ENCODE results near the gene BICRA. TPM values are rescaled to one million over a fixed set of nuclear protein-coding genes. Genes with fewer than 3 reads are reported as not detected.

BICRA gene
- total RNA-seq, 1 donor from 2014 or later: 5.2 TPM

- Histone ChIP-seq H3K36me3 (peaks cover 0 to 32% of the 10 kb centered on the region in 2 donors), H3K27ac (no peak overlapping the region), H3K4me1 (no peaks in the 10 kb centered on the region), H3K27me3 (no peaks in the 10 kb centered on the region), H3K4me3 (no peak overlapping the region), H3K9me3 (no peaks in the 10 kb centered on the region)
- TF ChIP-seq CTCF (IDR thresholded peaks at IDR 0.05): no peak
- no peak for TF ChIP-seq POLR2A (IDR thresholded peaks at IDR 0.05)
- TF ChIP-seq POLR2AphosphoS5 (IDR thresholded peaks at IDR 0.05; ENCODE audit: insufficient read depth in 1 of 2, low read depth in 1 of 2): no peak
- intact Hi-C loops (cut with DNase I): loop anchor here (5.0 to 10.0 kb wide), 2 partner anchors 102 to 259 kb away; no protein-coding TSS in a partner anchor
- no peak for DNase-seq (ENCODE audit: extremely low spot score in 2 of 2)
These were observed 87.7 kb downstream of the BICRA start for GRCh38 chr19:47696635-47697034.

GRCh38 chr19:47697863-47698609 is 89.1 kb downstream of the BICRA start:
- peaks cover 0 to 44% of the 10 kb centered on the region in 2 donors for H3K36me3 ChIP-seq
- H3K27me3 ChIP-seq: no peaks in the 10 kb centered on the region
- peak overlapping the region; percentile 34 for H3K27ac ChIP-seq
- no peak overlapping the region for H3K4me3 ChIP-seq
- intact Hi-C loops (cut with DNase I): loop anchor here (5.0 to 10.0 kb wide), 2 partner anchors 103 to 261 kb away; no protein-coding TSS in a partner anchor
- no peaks in the 10 kb centered on the region for H3K9me3 ChIP-seq
- no peak for DNase-seq (ENCODE audit: extremely low spot score in 2 of 2)
- peak; percentile 29 to 50 for TF ChIP-seq POLR2AphosphoS5 (IDR thresholded peaks at IDR 0.05; ENCODE audit: insufficient read depth in 1 of 2, low read depth in 1 of 2)
- TF ChIP-seq CTCF (IDR thresholded peaks at IDR 0.05): peak; percentile 91 to 98 (median 94)
- TF ChIP-seq POLR2A (IDR thresholded peaks at IDR 0.05): no peak
- H3K4me1 ChIP-seq: no peaks in the 10 kb centered on the region

- no peaks in the 10 kb centered on the region for H3K27me3 ChIP-seq
- TF ChIP-seq POLR2A (IDR thresholded peaks at IDR 0.05) (no peak), POLR2AphosphoS5 (IDR thresholded peaks at IDR 0.05; ENCODE audit: insufficient read depth in 1 of 2, low read depth in 1 of 2) (no peak), CTCF (IDR thresholded peaks at IDR 0.05) (no peak)
- no peak for DNase-seq (ENCODE audit: extremely low spot score in 2 of 2)
- no peaks in the 10 kb centered on the region for H3K4me1 ChIP-seq
- no peaks in the 10 kb centered on the region for H3K9me3 ChIP-seq
- no peak overlapping the region for H3K4me3 ChIP-seq
- intact Hi-C loops (cut with DNase I): loop anchor here (5.0 to 10.0 kb wide), 2 partner anchors 104 to 261 kb away; no protein-coding TSS in a partner anchor
- H3K36me3 ChIP-seq: peaks cover 0 to 44% of the 10 kb centered on the region in 2 donors
- peak overlapping the region; percentile 34 for H3K27ac ChIP-seq
These were observed 89.9 kb downstream of the BICRA start for GRCh38 chr19:47698631-47699359.

- peaks cover 0 to 44% of the 10 kb centered on the region in 2 donors for H3K36me3 ChIP-seq
- intact Hi-C loops (cut with DNase I): loop anchor here (5.0 to 10.0 kb wide), 2 partner anchors 105 to 262 kb away; no protein-coding TSS in a partner anchor
These were observed 90.5 kb downstream of the BICRA start for GRCh38 chr19:47699360-47699917.

More at GRCh38 chr19:47699360-47699917, 90.5 kb downstream of the BICRA start:
- peak; percentile 8 to 48 (median 33) for TF ChIP-seq CTCF (IDR thresholded peaks at IDR 0.05)
- TF ChIP-seq POLR2AphosphoS5 (IDR thresholded peaks at IDR 0.05; ENCODE audit: insufficient read depth in 1 of 2, low read depth in 1 of 2): no peak
- Histone ChIP-seq H3K4me3 (no peak overlapping the region), H3K27ac (no peak overlapping the region), H3K9me3 (no peaks in the 10 kb centered on the region), H3K27me3 (no peaks in the 10 kb centered on the region), H3K4me1 (no peaks in the 10 kb centered on the region)
- DNase-seq (ENCODE audit: extremely low spot score in 2 of 2): no peak

Data from vagina (tissue), 2 donors.